ENCODE data around the gene PRDM16. TPM values are rescaled to one million over a fixed set of nuclear protein-coding genes. Genes with fewer than 3 reads are reported as not detected.

The PRDM16 gene
- total RNA-seq, 1 experiment from 2014 or later, result 1.6 TPM

- TF ChIP-seq ZBTB43 (CRISPR knock-in tag; IDR thresholded peaks at IDR 0.05) (no peak), CTCF (IDR thresholded peaks at IDR 0.05) (no peak), IRF1 (CRISPR knock-in tag; IDR thresholded peaks at IDR 0.05) (no peak), ZNF263 (CRISPR knock-in tag; IDR thresholded peaks at IDR 0.05; ENCODE audit: low read depth) (no peak), ZNF232 (CRISPR knock-in tag; IDR thresholded peaks at IDR 0.05) (no peak)
Measured at GRCh38 chr1:3401585-3402257, 332.7 kb downstream of the PRDM16 start (continued).

GRCh38 chr1:3402258-3403010 is 333.4 kb downstream of the PRDM16 start:
- H3K27me3 Mint-ChIP-seq (ENCODE audit: low read depth), result peaks cover under 1% of the 10 kb centered on the region; the same call in 1 of the 2 replicates
- H3K4me3 Mint-ChIP-seq, result no peak overlapping the region
- no peaks in the 10 kb centered on the region for H3K9me3 Mint-ChIP-seq
- no peaks in the 10 kb centered on the region for H3K36me3 Mint-ChIP-seq
- ATAC-seq (no peak), DNase-seq (ENCODE audit: low spot score) (no peak)
- no peaks in the 10 kb centered on the region for H3K4me1 Mint-ChIP-seq
- CTCF ChIA-PET, result interaction anchor here (0.6 to 2.5 kb wide), 21 partner anchors 10 to 340 kb away, joined by 3 to 17 read pairs (median 4); no protein-coding TSS in a partner anchor
- TF ChIP-seq USF1 (CRISPR knock-in tag; IDR thresholded peaks at IDR 0.05) (no peak), MLX (CRISPR knock-in tag; IDR thresholded peaks at IDR 0.05) (no peak), ERG (CRISPR knock-in tag; IDR thresholded peaks at IDR 0.05) (no peak), FOXP4 (CRISPR knock-in tag; IDR thresholded peaks at IDR 0.05) (no peak), ZBTB43 (CRISPR knock-in tag; IDR thresholded peaks at IDR 0.05) (no peak), ZBTB21 (CRISPR knock-in tag; IDR thresholded peaks at IDR 0.05; ENCODE audit: borderline replicate concordance) (no peak), ZNF671 (CRISPR knock-in tag; IDR thresholded peaks at IDR 0.05) (no peak), ZNF512 (CRISPR knock-in tag; IDR thresholded peaks at IDR 0.05; ENCODE audit: borderline replicate concordance) (no peak)
- POLR2A ChIA-PET, result interaction anchor here (0.6 kb wide), 1 partner anchor 483 kb away, joined by 3 read pairs; no protein-coding TSS in a partner anchor
- no peak overlapping the region for H3K27ac Mint-ChIP-seq
